ENCODE measurements around the gene ACOX3.

DNA sequence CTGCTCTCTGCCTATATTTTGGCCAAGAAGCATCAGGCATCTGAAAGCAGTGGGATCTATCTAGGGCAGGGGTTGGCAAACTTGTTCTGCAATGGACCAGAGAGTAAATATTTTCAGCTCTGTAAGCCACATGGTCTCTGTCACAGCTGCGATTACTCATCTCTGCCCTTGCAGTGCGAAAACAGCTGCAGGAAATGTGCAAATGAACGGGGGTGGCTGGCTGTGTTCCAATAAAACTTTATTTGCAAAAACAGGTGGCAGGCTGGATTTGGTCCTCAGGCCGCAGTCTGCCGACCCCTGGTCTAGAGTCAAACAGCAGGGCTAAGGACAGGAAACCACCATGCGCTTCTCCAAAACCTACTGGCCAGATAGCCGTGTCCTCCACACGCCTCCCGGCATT, 48.6 kb downstream of the ACOX3 start:
- TF ChIP-seq, protein P1, sequence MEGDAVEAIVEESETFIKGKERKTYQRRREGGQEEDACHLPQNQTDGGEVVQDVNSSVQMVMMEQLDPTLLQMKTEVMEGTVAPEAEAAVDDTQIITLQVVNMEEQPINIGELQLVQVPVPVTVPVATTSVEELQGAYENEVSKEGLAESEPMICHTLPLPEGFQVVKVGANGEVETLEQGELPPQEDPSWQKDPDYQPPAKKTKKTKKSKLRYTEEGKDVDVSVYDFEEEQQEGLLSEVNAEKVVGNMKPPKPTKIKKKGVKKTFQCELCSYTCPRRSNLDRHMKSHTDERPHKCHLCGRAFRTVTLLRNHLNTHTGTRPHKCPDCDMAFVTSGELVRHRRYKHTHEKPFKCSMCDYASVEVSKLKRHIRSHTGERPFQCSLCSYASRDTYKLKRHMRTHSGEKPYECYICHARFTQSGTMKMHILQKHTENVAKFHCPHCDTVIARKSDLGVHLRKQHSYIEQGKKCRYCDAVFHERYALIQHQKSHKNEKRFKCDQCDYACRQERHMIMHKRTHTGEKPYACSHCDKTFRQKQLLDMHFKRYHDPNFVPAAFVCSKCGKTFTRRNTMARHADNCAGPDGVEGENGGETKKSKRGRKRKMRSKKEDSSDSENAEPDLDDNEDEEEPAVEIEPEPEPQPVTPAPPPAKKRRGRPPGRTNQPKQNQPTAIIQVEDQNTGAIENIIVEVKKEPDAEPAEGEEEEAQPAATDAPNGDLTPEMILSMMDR (IDR thresholded peaks at IDR 0.05) = no peak
- TF ChIP-seq POLR2A (IDR thresholded peaks at IDR 0.05) = no peak
